Gastrocnemius medialis (tissue), 4 donors: ENCODE data around the gene USH1C. TPM values are rescaled to one million over a fixed set of nuclear protein-coding genes. Genes with fewer than 3 reads are reported as not detected.

Experiments
- ATAC-seq, 2 donors: fragments of 150-250 bp; one replicate each; pipeline ENCODE4 v1.9.1; 2016
- DNase-seq, 2 donors: peaks; one replicate each; pipeline ENCODE4 v3.0.0-alpha.2; 2019
- H3K27ac ChIP-seq, 4 donors: fragments of 200-600 bp; sonication (generic); 1 replicate in 1 of 4; 2 replicates in 3 of 4; pipeline ENCODE4 v1.5.1; 2016 to 2018; ENCODE audit warnings: mild to moderate bottlenecking in 2 of 4, moderate library complexity in 1 of 4
- H3K27me3 ChIP-seq, 3 donors: fragments of 200-600 bp; sonication (generic) in 2 of 3; 1 replicate in 1 of 3; 2 replicates in 2 of 3; pipeline versions ENCODE4 v1.5.1 to v1.6.0; 2016 to 2019; ENCODE audit warnings: mild to moderate bottlenecking in 1 of 3, moderate library complexity in 1 of 3
- H3K36me3 ChIP-seq, 2 donors: fragments of 200-600 bp; sonication (generic) in 1 of 2; one replicate each; pipeline ENCODE4 v1.5.1; 2017 to 2018
- H3K4me1 ChIP-seq, 2 donors: fragments of 200-600 bp; sonication (generic) in 1 of 2; one replicate each; pipeline ENCODE4 v1.5.1; 2016 to 2017; ENCODE audit warnings: mild to moderate bottlenecking in 2 of 2
- H3K4me3 ChIP-seq, 4 donors: fragments of 200-600 bp; sonication (generic) in 3 of 4; 1 replicate in 1 of 4; 2 replicates in 3 of 4; pipeline ENCODE4 v1.5.1; 2016 to 2019; ENCODE audit warnings: mild to moderate bottlenecking in 2 of 4
- H3K9me3 ChIP-seq, 3 donors: fragments of 200-600 bp; sonication (generic) in 2 of 3; 1 replicate in 1 of 3; 2 replicates in 2 of 3; pipeline ENCODE4 v1.5.1; 2016 to 2019
- POLR2A ChIP-seq, 2 donors: fragments of 450-650 bp; IDR thresholded peaks; one replicate each; pipeline ENCODE4 v1.6.1; 2017; ENCODE audit warnings: antibody characterized with exemption in 2 of 2, mild to moderate bottlenecking in 2 of 2, moderate library complexity in 2 of 2
- in situ Hi-C, 4 donors: fragments of 200-750 bp; cut with MboI; loops; one replicate each; pipeline versions ENCODE4 v1.15.0 to v1.8.0; 2017; ENCODE audit warnings: low sequenced_read_pairs in 4 of 4
- intact Hi-C: fragments of 100-400 bp; cut with DNase I; formaldehyde crosslinking; loops from one replicate; pipeline ENCODE4 v1.15.1; 2023; ENCODE audit warnings: low total_unique reads
- total RNA-seq, 4 donors: library from RNA; depleted of rRNA; stranded (reverse); fragments of >200 nt; gene quantifications; one replicate each; pipeline versions ENCODE4 v1.1.0 to v1.2.3, GENCODE V29; 2016
- TF ChIP-seq, protein P1 (sequence below), 5 experiments: fragments of 450-650 bp in 3 of 5; fragments of 200-600 bp in 2 of 5; sonication (generic) in 2 of 5; IDR thresholded peaks in 4 of 5; conservative IDR thresholded peaks in 1 of 5; 1 replicate in 4 of 5; 2 replicates in 1 of 5; pipeline ENCODE4 v1.5.1; 2016 to 2019; ENCODE audit warnings: antibody characterized with exemption in 5 of 5, mild to moderate bottlenecking in 3 of 5, moderate library complexity in 3 of 5

The USH1C gene
- total RNA-seq, 4 donors from 2014 or later: 0.78 TPM; not detected in 3

DNA sequence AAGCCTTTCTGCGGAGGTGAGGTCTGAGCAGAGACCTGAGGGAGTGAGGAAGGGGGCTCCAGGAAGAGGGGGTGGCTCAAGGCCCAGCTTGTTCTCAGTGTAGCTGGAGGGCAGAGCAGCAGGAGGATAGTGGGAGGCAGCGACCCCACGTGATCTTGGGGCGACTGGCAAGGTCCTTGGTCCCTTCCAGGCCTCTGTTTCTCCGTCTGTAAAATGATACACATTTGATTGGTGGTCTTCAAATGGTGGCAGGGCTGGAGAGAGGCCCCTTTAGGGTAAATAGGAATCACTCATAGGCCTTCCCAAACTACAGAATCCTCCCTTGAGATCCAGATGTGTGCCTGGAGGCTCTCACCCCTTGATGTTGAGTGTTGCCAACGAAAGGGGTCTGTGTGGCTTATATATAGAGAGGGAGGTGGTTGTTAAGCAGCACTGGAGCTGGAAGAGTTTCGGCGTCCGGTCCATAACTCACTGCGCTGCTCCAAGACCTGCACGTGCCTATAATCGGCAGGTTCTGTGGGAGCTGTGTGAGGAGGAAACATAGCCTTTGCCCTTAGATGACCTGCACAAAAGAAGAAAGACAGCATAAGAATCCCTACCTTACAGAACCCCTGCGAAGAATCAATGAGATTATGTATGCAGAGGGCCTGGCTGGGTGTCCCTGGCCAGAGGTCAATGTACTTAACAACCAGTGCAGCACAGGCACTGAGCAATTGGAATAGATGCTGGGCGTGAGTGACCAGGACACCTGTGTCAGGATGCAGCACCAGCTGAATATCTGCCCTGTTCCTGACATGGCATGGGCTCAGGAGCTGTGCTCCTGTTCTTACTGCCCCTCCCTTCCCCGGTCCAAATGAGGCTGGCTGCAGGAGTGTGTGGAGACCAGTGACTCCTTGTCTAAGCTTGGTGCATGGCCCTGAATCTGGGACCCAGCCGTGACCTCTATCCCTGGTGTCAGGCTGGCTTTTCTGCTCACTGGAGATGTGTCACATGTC, 31.5 kb upstream of the USH1C start:
- TF ChIP-seq POLR2A (IDR thresholded peaks at IDR 0.05): no peak
- TF ChIP-seq, protein P1, sequence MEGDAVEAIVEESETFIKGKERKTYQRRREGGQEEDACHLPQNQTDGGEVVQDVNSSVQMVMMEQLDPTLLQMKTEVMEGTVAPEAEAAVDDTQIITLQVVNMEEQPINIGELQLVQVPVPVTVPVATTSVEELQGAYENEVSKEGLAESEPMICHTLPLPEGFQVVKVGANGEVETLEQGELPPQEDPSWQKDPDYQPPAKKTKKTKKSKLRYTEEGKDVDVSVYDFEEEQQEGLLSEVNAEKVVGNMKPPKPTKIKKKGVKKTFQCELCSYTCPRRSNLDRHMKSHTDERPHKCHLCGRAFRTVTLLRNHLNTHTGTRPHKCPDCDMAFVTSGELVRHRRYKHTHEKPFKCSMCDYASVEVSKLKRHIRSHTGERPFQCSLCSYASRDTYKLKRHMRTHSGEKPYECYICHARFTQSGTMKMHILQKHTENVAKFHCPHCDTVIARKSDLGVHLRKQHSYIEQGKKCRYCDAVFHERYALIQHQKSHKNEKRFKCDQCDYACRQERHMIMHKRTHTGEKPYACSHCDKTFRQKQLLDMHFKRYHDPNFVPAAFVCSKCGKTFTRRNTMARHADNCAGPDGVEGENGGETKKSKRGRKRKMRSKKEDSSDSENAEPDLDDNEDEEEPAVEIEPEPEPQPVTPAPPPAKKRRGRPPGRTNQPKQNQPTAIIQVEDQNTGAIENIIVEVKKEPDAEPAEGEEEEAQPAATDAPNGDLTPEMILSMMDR (IDR thresholded peaks at IDR 0.05 in 4 of 5, conservative IDR thresholded peaks at IDR 0.05 in 1 of 5): no peak
- in situ Hi-C loops: no loop called here
- no peaks in the 10 kb centered on the region for H3K9me3 ChIP-seq
- H3K36me3 ChIP-seq: no peaks in the 10 kb centered on the region
- intact Hi-C loops: no loop called here
- no peak overlapping the region for H3K27ac ChIP-seq
- H3K4me1 ChIP-seq: no peaks in the 10 kb centered on the region
- no peaks in the 10 kb centered on the region for H3K27me3 ChIP-seq
- DNase-seq (no peak), ATAC-seq (no peak)
- H3K4me3 ChIP-seq: no peak overlapping the region

- no peaks in the 10 kb centered on the region for H3K27me3 ChIP-seq
- intact Hi-C loops: no loop called here
- H3K27ac ChIP-seq: no peak overlapping the region
- H3K9me3 ChIP-seq: no peaks in the 10 kb centered on the region
- no peaks in the 10 kb centered on the region for H3K4me1 ChIP-seq
- DNase-seq: no peak
- in situ Hi-C loops: no loop called here
- TF ChIP-seq, protein P1 (IDR thresholded peaks at IDR 0.05 in 4 of 5, conservative IDR thresholded peaks at IDR 0.05 in 1 of 5): no peak
- TF ChIP-seq POLR2A (IDR thresholded peaks at IDR 0.05): no peak
- no peak overlapping the region for H3K4me3 ChIP-seq
- no peak for ATAC-seq
- H3K36me3 ChIP-seq: no peaks in the 10 kb centered on the region
Measured at GRCh38 chr11:17574141-17575091, 30.2 kb upstream of the USH1C start.

- in situ Hi-C loops: no loop called here
- H3K9me3 ChIP-seq: no peaks in the 10 kb centered on the region
- ATAC-seq: no peak
- no peaks in the 10 kb centered on the region for H3K36me3 ChIP-seq
- H3K4me3 ChIP-seq: no peak overlapping the region
- intact Hi-C loops: no loop called here
- H3K27me3 ChIP-seq: no peaks in the 10 kb centered on the region
- H3K27ac ChIP-seq: no peak overlapping the region
- TF ChIP-seq POLR2A (IDR thresholded peaks at IDR 0.05): no peak
- TF ChIP-seq, protein P1 (IDR thresholded peaks at IDR 0.05 in 4 of 5, conservative IDR thresholded peaks at IDR 0.05 in 1 of 5): no peak
- DNase-seq: no peak
- H3K4me1 ChIP-seq: no peaks in the 10 kb centered on the region
Measured at GRCh38 chr11:17573526-17573925, 29.3 kb upstream of the USH1C start.

GRCh38 chr11:17572791-17573460, 28.7 kb upstream of the USH1C start:
- ATAC-seq: no peak
- Histone ChIP-seq H3K27ac (no peak overlapping the region), H3K4me1 (no peaks in the 10 kb centered on the region), H3K27me3 (no peaks in the 10 kb centered on the region), H3K4me3 (no peak overlapping the region), H3K36me3 (no peaks in the 10 kb centered on the region), H3K9me3 (no peaks in the 10 kb centered on the region)
- TF ChIP-seq, protein P1 (IDR thresholded peaks at IDR 0.05 in 4 of 5, conservative IDR thresholded peaks at IDR 0.05 in 1 of 5): no peak
- TF ChIP-seq POLR2A (IDR thresholded peaks at IDR 0.05): no peak
- intact Hi-C loops (no loop called here), in situ Hi-C loops (no loop called here)
- no peak for DNase-seq
